ENCODE measurements around the gene ANAPC16. TPM values are rescaled to one million over a fixed set of nuclear protein-coding genes. Genes with fewer than 3 reads are reported as not detected.

ANAPC16 gene
- 63.7 to 88.9 TPM (median 87.0 TPM) in 5 replicates for total RNA-seq (2022; extraction: Qiagen RNA extraction; ENCODE audit: low read depth)

DNA sequence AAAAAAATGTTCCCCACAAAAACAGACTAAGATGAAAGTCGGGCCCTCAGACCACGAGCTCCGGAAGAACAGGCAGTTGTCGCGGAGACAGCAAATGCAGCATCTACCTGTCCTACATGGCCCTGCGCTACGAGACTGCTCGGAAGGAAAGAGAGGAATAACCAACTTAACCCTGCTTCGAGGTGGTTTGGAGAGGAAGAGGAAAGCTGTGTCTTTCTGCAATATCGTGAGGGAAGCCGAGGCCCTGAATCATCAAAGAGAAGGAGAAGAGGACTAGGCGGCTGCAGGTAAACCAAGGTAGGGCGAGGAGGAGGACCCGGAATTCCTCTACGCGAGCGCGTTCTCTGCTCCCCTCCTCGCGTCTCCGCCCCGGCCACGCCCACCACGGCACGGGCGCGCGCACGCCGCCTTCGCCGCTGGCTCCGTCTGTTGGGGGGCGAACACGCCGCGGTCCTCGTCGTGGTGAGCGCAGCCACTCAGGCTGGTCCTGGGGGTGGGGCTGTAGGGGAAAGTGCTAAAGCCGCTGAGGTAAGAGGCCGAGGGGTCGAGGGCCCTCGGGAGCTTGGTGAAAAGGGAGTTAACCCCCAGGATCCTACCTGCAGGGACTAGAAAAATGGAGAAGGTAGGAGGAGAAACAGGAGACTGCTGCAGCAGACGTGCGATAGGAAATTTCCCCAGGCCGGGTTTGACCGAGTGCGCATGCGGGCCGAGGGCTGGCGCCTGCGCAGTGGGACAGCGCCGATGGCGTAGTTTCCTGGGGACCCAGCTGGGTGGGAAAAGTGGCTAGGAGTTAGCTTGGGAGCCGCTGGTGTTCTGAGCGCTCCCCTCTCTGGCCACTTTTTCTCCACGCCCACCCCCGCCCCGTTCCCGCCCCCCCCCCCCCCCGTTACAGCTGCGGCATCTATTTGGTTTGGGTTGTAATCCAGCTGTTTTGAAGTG is at the start of gene ANAPC16, which contains the start of gene ASCC1:
ANAPC16 (plus strand) TSS at position 402 of the 939 bp plus-strand sequence. CDS start 7,903 bp downstream, outside the sequence.
ASCC1 (minus strand) TSS at position 666 of the 939 bp plus-strand sequence. CDS start 2,978 bp downstream, outside the sequence.

DNA sequence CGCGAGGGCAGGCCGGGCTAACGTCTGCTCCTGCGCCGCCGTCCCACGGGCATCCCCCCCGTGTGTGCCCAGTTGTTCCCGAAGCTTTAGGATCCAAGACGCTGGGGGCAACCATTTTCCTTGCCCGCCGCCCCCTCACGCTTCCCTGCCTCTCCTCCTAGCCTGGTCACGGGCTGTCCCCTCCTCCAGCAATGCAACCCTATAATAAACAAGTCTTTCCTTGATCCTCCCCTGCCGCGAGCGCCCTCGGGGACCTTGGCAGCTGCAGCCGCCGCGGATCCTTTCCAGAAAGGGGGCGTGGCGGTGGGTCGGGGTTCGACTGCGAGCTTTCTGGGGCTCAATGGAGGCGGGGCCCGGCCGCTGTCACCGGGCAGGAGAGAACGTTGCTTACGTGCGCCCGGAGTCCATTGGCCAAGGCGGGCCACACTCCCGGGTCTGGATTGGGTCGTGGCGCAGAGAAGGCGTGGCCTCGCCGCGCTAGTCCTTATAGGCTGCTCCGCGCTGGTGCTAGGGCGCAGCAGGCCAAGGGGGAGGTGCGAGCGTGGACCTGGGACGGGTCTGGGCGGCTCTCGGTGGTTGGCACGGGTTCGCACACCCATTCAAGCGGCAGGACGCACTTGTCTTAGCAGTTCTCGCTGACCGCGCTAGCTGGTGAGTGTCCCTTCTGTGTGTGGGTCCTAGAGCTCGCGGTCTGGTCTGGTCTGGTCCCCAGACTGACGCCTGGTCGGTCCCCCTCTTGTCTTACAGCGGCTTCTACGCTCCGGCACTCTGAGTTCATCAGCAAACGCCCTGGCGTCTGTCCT is 57.8 kb downstream of the ANAPC16 start, which contains the start of gene DDIT4:
DDIT4 (plus strand) TSS at position 515 of the 803 bp plus-strand sequence. CDS start 293 bp downstream, outside the sequence.

Other genes starting within 250 kb of the ANAPC16 start
- gene SPOCK2, start 127.5 kb upstream of the ANAPC16 start, total RNA-seq (2022; extraction: Qiagen RNA extraction; ENCODE audit: low read depth) = 0.24 to 0.51 TPM (median 0.36 TPM) in 5 replicates
- gene ASCC1, start 264 bp downstream of the ANAPC16 start, total RNA-seq (2022; extraction: Qiagen RNA extraction; ENCODE audit: low read depth) = 31.3 to 39.4 TPM (median 33.8 TPM) in 5 replicates
- 160 to 197 TPM (median 177 TPM) in 5 replicates for gene DDIT4, start 57.9 kb downstream of the ANAPC16 start, total RNA-seq (2022; extraction: Qiagen RNA extraction; ENCODE audit: low read depth)
- gene DNAJB12, start 138.9 kb downstream of the ANAPC16 start, total RNA-seq (2022; extraction: Qiagen RNA extraction; ENCODE audit: low read depth) = 31.4 to 33.6 TPM (median 32.3 TPM) in 5 replicates

All from A549 treated with GW870086 at 1 μM for 4 hours (cell line).